Erythroblast (primary cell): ENCODE results near the gene SMOC1.

Experiments
- GATA1 ChIP-seq: IDR thresholded peaks from 2 replicates; pipeline ENCODE4 v1.6.1; 2011; ENCODE audit warnings: low read depth, mild to moderate bottlenecking, control low read depth, low read length, moderate library complexity
- POLR2A ChIP-seq: IDR thresholded peaks from 2 replicates; pipeline ENCODE4 v1.6.1; 2011; ENCODE audit warnings: mild to moderate bottlenecking, low read length

- TF ChIP-seq POLR2A (no peak), GATA1 (no peak)
Measured at GRCh38 chr14:69968132-69968531, 88.9 kb downstream of the SMOC1 start.
